K562 (cell line): Measurements from ENCODE around the gene ATAD3B.

ENCODE experiments used
- DNMT1 ChIP-seq: fragments of 450-650 bp; IDR thresholded peaks from 2 replicates; pipeline ENCODE4 v1.6.1; 2016; ENCODE audit warnings: antibody characterized with exemption, mild to moderate bottlenecking
- POLR2A ChIP-seq: fragments of 450-650 bp; conservative IDR thresholded peaks from 2 replicates; pipeline ENCODE4 v1.6.1; 2016
- RCOR1 ChIP-seq, 2 experiments: IDR thresholded peaks; 2 replicates each; pipeline ENCODE4 v1.6.1; 2012; ENCODE audit warnings: low read depth in 2 of 2, low read length in 2 of 2, borderline replicate concordance in 1 of 2, improper control_type of control experiment in 1 of 2

GRCh38 chr1:1535201-1536018 lies 63.8 kb downstream of the ATAD3B start:
- TF ChIP-seq POLR2A (no peak), DNMT1 (no peak), RCOR1 (IDR thresholded peaks at IDR 0.05; ENCODE audit: borderline replicate concordance in 1 of 2, low read depth in 2 of 2, low read length in 2 of 2) (no peak)
